ENCODE data around the gene EFHC1. TPM values are rescaled to one million over a fixed set of nuclear protein-coding genes. Genes with fewer than 3 reads are reported as not detected.

The EFHC1 gene
- polyA plus RNA-seq, 1 donor (not counting 4 experiments of a cell fraction or from before 2014, with no cell fraction given) = 20.5 TPM

DNA sequence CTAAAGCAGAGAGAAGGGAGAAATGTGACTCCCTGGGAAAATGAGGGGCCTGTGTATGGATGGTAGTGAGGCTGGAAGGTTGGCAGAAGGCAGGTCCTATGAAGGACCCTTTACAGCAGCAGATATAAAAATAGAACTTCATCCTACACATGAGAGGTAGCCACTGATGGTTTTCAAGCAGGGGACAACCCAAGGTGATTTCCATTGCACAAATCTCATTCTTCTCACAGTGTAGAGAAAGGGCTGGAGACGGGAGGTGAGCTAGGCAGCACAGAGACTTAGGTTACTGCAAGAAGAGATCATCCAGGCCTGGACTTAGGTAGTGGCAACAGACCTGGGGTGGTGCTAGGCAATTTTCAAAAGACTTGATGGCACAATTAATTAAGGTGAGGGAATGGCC lies 126.0 kb downstream of the EFHC1 start:
- Histone ChIP-seq H3K36me3 (ENCODE audit: control insufficient read depth in 2 of 2, extremely low read depth in 1 of 2, insufficient read depth in 2 of 2, low read length in 2 of 2) (no peaks in the 10 kb centered on the region), H3K27ac (ENCODE audit: control insufficient read depth, insufficient read depth, low read length) (no peak overlapping the region), H3K9me1 (ENCODE audit: control insufficient read depth, extremely low read depth, insufficient read depth, low read length) (no peaks in the 10 kb centered on the region), H3K4me1 (ENCODE audit: control insufficient read depth, extremely low read depth, insufficient read depth, low read length) (peaks cover 39% of the 10 kb centered on the region), H3K79me2 (ENCODE audit: control insufficient read depth, insufficient read depth, low read length) (peaks cover 21% of the 10 kb centered on the region), H3K9ac (ENCODE audit: control insufficient read depth, extremely low read depth, insufficient read depth, low read length) (no peak overlapping the region), H2AFZ (ENCODE audit: control insufficient read depth, low read length) (no peak overlapping the region), H3K4me2 (ENCODE audit: control insufficient read depth, extremely low read depth, insufficient read depth, low read depth, low read length) (no peak overlapping the region), H4K20me1 (ENCODE audit: control insufficient read depth, extremely low read depth, insufficient read depth, low read length) (no peaks in the 10 kb centered on the region), H3K27me3 (ENCODE audit: control insufficient read depth, extremely low read depth, insufficient read depth, low read length) (no peaks in the 10 kb centered on the region), H3K4me3 (ENCODE audit: control insufficient read depth in 2 of 3, extremely low read depth in 1 of 3, insufficient read depth in 2 of 3, low read depth in 1 of 3, low read length in 3 of 3) (no peak overlapping the region), H3K9me3 (ENCODE audit: control insufficient read depth, low read depth, low read length) (no peaks in the 10 kb centered on the region)
- FAIRE-seq (no peak), DNase-seq (ENCODE audit: low read depth, low spot score) (no peak)
- TF ChIP-seq EZH2 (IDR thresholded peaks at IDR 0.05; ENCODE audit: low read length) = no peak
- TF ChIP-seq, protein P1, sequence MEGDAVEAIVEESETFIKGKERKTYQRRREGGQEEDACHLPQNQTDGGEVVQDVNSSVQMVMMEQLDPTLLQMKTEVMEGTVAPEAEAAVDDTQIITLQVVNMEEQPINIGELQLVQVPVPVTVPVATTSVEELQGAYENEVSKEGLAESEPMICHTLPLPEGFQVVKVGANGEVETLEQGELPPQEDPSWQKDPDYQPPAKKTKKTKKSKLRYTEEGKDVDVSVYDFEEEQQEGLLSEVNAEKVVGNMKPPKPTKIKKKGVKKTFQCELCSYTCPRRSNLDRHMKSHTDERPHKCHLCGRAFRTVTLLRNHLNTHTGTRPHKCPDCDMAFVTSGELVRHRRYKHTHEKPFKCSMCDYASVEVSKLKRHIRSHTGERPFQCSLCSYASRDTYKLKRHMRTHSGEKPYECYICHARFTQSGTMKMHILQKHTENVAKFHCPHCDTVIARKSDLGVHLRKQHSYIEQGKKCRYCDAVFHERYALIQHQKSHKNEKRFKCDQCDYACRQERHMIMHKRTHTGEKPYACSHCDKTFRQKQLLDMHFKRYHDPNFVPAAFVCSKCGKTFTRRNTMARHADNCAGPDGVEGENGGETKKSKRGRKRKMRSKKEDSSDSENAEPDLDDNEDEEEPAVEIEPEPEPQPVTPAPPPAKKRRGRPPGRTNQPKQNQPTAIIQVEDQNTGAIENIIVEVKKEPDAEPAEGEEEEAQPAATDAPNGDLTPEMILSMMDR (optimal IDR thresholded peaks at IDR 0.05 in 1 of 3, IDR thresholded peaks at IDR 0.05 in 1 of 3, conservative IDR thresholded peaks at IDR 0.05 in 1 of 3; ENCODE audit: extremely low read depth in 1 of 3, insufficient read depth in 2 of 3, low read length in 3 of 3) = no peak
- dilution Hi-C loops (cut with MboI; ENCODE audit: extremely low pct_ligation_motif_present, low sequenced_read_pairs) = no loop called here

DNA sequence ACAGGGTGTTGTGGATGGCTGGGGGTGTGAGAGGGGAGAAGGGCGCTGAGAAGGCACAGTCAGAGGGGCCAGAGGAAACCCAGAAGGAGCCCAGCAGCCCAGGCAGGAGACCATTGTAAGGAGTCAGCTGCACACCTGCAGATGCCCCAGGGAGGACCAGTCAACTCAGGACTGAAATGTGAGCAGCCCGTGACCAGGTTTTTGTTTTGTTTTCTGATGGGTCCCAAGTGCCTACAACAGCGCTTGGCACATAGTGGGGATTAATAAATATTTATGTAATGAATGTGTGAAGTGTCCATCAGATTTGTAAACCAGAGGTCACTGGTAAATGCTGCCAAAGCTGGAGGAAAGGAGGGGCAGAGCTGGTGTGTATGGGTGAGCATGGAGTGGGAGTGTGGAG lies 126.5 kb downstream of the EFHC1 start:
- TF ChIP-seq EZH2 (IDR thresholded peaks at IDR 0.05; ENCODE audit: low read length) = no peak
- TF ChIP-seq, protein P1 (optimal IDR thresholded peaks at IDR 0.05 in 1 of 3, IDR thresholded peaks at IDR 0.05 in 1 of 3, conservative IDR thresholded peaks at IDR 0.05 in 1 of 3; ENCODE audit: extremely low read depth in 1 of 3, insufficient read depth in 2 of 3, low read length in 3 of 3) = no peak
- Histone ChIP-seq H3K36me3 (ENCODE audit: control insufficient read depth in 2 of 2, extremely low read depth in 1 of 2, insufficient read depth in 2 of 2, low read length in 2 of 2) (no peaks in the 10 kb centered on the region), H2AFZ (ENCODE audit: control insufficient read depth, low read length) (no peak overlapping the region), H3K4me1 (ENCODE audit: control insufficient read depth, extremely low read depth, insufficient read depth, low read length) (peaks cover 44% of the 10 kb centered on the region), H3K9me1 (ENCODE audit: control insufficient read depth, extremely low read depth, insufficient read depth, low read length) (no peaks in the 10 kb centered on the region), H3K9ac (ENCODE audit: control insufficient read depth, extremely low read depth, insufficient read depth, low read length) (no peak overlapping the region), H3K27ac (ENCODE audit: control insufficient read depth, insufficient read depth, low read length) (no peak overlapping the region), H3K4me2 (ENCODE audit: control insufficient read depth, extremely low read depth, insufficient read depth, low read depth, low read length) (no peak overlapping the region), H3K79me2 (ENCODE audit: control insufficient read depth, insufficient read depth, low read length) (peaks cover 21% of the 10 kb centered on the region), H3K27me3 (ENCODE audit: control insufficient read depth, extremely low read depth, insufficient read depth, low read length) (no peaks in the 10 kb centered on the region), H3K9me3 (ENCODE audit: control insufficient read depth, low read depth, low read length) (no peaks in the 10 kb centered on the region), H4K20me1 (ENCODE audit: control insufficient read depth, extremely low read depth, insufficient read depth, low read length) (no peaks in the 10 kb centered on the region), H3K4me3 (ENCODE audit: control insufficient read depth in 2 of 3, extremely low read depth in 1 of 3, insufficient read depth in 2 of 3, low read depth in 1 of 3, low read length in 3 of 3) (no peak overlapping the region)
- FAIRE-seq (no peak), DNase-seq (ENCODE audit: low read depth, low spot score) (no peak)
- dilution Hi-C loops (cut with MboI; ENCODE audit: extremely low pct_ligation_motif_present, low sequenced_read_pairs) = no loop called here

Measured in keratinocyte (primary cell).